ENCODE results near the gene SLC66A2.

- TF ChIP-seq EZH2 (IDR thresholded peaks at IDR 0.05; ENCODE audit: low read length, unreplicated experiment) (no peak), CTCF (conservative IDR thresholded peaks at IDR 0.05; ENCODE audit: low read depth, low read length) (no peak)
Measured at GRCh38 chr18:79910563-79911343, 40.7 kb downstream of the SLC66A2 start.
